ENCODE measurements around the gene COL18A1. TPM values are rescaled to one million over a fixed set of nuclear protein-coding genes. Genes with fewer than 3 reads are reported as not detected.

COL18A1 gene
- total and polyA plus RNA-seq, 2 experiments from 2014 or later = 97.1 to 140 TPM

- no peaks in the 10 kb centered on the region for H3K9me2 ChIP-seq (replicated peaks; ENCODE audit: insufficient read depth)
- no peaks in the 10 kb centered on the region for H3K36me3 ChIP-seq (replicated peaks; ENCODE audit: insufficient read depth, low read depth)
- no peak for DNase-seq (ENCODE audit: low spot score)
- no peak overlapping the region for H3K4me3 ChIP-seq
- H4K20me1 ChIP-seq (ENCODE audit: insufficient read depth, poor library complexity, severe bottlenecking) = no peaks in the 10 kb centered on the region
- TF ChIP-seq EZH2 (IDR thresholded peaks at IDR 0.05; ENCODE audit: borderline replicate concordance) = no peak
- no peak for TF ChIP-seq EZH2phosphoT487 (IDR thresholded peaks at IDR 0.05; ENCODE audit: low read depth, severe bottlenecking, unreplicated experiment)
- TF ChIP-seq, protein P1, sequence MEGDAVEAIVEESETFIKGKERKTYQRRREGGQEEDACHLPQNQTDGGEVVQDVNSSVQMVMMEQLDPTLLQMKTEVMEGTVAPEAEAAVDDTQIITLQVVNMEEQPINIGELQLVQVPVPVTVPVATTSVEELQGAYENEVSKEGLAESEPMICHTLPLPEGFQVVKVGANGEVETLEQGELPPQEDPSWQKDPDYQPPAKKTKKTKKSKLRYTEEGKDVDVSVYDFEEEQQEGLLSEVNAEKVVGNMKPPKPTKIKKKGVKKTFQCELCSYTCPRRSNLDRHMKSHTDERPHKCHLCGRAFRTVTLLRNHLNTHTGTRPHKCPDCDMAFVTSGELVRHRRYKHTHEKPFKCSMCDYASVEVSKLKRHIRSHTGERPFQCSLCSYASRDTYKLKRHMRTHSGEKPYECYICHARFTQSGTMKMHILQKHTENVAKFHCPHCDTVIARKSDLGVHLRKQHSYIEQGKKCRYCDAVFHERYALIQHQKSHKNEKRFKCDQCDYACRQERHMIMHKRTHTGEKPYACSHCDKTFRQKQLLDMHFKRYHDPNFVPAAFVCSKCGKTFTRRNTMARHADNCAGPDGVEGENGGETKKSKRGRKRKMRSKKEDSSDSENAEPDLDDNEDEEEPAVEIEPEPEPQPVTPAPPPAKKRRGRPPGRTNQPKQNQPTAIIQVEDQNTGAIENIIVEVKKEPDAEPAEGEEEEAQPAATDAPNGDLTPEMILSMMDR (IDR thresholded peaks at IDR 0.05; ENCODE audit: poor library complexity) = no peak
- H3K27me3 ChIP-seq = no peaks in the 10 kb centered on the region
- no peak overlapping the region for H3K27ac ChIP-seq
- peaks cover 29% of the 10 kb centered on the region for H3K79me2 ChIP-seq
- peaks cover 8% of the 10 kb centered on the region for H3K4me1 ChIP-seq (ENCODE audit: insufficient read depth)
- no peak overlapping the region for H3K4me2 ChIP-seq
- 96% methylated on average over 28 of the region's 28 CpGs for WGBS (ENCODE audit: low lambda C conversion rate, missing lambda C conversion rate)
- no peak overlapping the region for H2AFZ ChIP-seq
- no peaks in the 10 kb centered on the region for H3K9me3 ChIP-seq (ENCODE audit: low read depth)
Measured at GRCh38 chr21:45439901-45440461, 35.0 kb downstream of the COL18A1 start.

- Histone ChIP-seq H3K4me2 (no peak overlapping the region), H3K4me3 (no peak overlapping the region), H3K4me1 (ENCODE audit: insufficient read depth) (peaks cover 8% of the 10 kb centered on the region), H3K9me3 (ENCODE audit: low read depth) (no peaks in the 10 kb centered on the region), H4K20me1 (ENCODE audit: insufficient read depth, poor library complexity, severe bottlenecking) (no peaks in the 10 kb centered on the region), H3K9me2 (replicated peaks; ENCODE audit: insufficient read depth) (no peaks in the 10 kb centered on the region), H3K79me2 (peaks cover 33% of the 10 kb centered on the region), H3K27me3 (no peaks in the 10 kb centered on the region), H3K36me3 (replicated peaks; ENCODE audit: insufficient read depth, low read depth) (no peaks in the 10 kb centered on the region), H2AFZ (no peak overlapping the region), H3K27ac (no peak overlapping the region)
- WGBS (ENCODE audit: low lambda C conversion rate, missing lambda C conversion rate) = 95% methylated on average over 21 of the region's 22 CpGs
- TF ChIP-seq EZH2 (IDR thresholded peaks at IDR 0.05; ENCODE audit: borderline replicate concordance) (no peak), EZH2phosphoT487 (IDR thresholded peaks at IDR 0.05; ENCODE audit: low read depth, severe bottlenecking, unreplicated experiment) (no peak)
- TF ChIP-seq, protein P1 (IDR thresholded peaks at IDR 0.05; ENCODE audit: poor library complexity) = no peak
- no peak for DNase-seq (ENCODE audit: low spot score)
Measured at GRCh38 chr21:45440736-45441350, 35.9 kb downstream of the COL18A1 start.

- no peaks in the 10 kb centered on the region for H3K36me3 ChIP-seq (replicated peaks; ENCODE audit: insufficient read depth, low read depth)
- TF ChIP-seq EZH2phosphoT487 (IDR thresholded peaks at IDR 0.05; ENCODE audit: low read depth, severe bottlenecking, unreplicated experiment) (no peak), EZH2 (IDR thresholded peaks at IDR 0.05; ENCODE audit: borderline replicate concordance) (no peak)
- TF ChIP-seq, protein P1 (IDR thresholded peaks at IDR 0.05; ENCODE audit: poor library complexity) = no peak
- peaks cover 34% of the 10 kb centered on the region for H3K79me2 ChIP-seq
- H2AFZ ChIP-seq = no peak overlapping the region
- no peak overlapping the region for H3K4me3 ChIP-seq
- H3K27ac ChIP-seq = no peak overlapping the region
- H3K9me2 ChIP-seq (replicated peaks; ENCODE audit: insufficient read depth) = no peaks in the 10 kb centered on the region
- DNase-seq (ENCODE audit: low spot score) = no peak
- H4K20me1 ChIP-seq (ENCODE audit: insufficient read depth, poor library complexity, severe bottlenecking) = no peaks in the 10 kb centered on the region
- no peaks in the 10 kb centered on the region for H3K9me3 ChIP-seq (ENCODE audit: low read depth)
- H3K4me1 ChIP-seq (ENCODE audit: insufficient read depth) = peaks cover 6% of the 10 kb centered on the region
- no peak overlapping the region for H3K4me2 ChIP-seq
- 95% methylated on average over 31 of the region's 31 CpGs for WGBS (ENCODE audit: low lambda C conversion rate, missing lambda C conversion rate)
- H3K27me3 ChIP-seq = no peaks in the 10 kb centered on the region
Measured at GRCh38 chr21:45441431-45442255, 36.7 kb downstream of the COL18A1 start.

All from hepatocyte (in vitro differentiated cells).